Epithelial cell of prostate (primary cell): ENCODE results near the gene WRAP53.
"Not testable (repeated sequence)": the region's sequence is repeated elsewhere in the genome, so short reads cannot be mapped to it uniquely, and the experiment has no call there.

Experiments
- DNase-seq: peaks from one replicate; pipeline ENCODE4 v3.0.0-alpha.2; 2011; ENCODE audit warnings: low read depth, low spot score
- H3K27ac ChIP-seq: fragments of 450-650 bp; 2 replicates; pipeline ENCODE4 v1.5.1; 2017; ENCODE audit warnings: mild to moderate bottlenecking

WRAP53 gene

GRCh38 chr17:7687908-7688807, at the start of gene WRAP53:
TSS of gene WRAP53 (plus strand) at chr17:7688477. CDS start at chr17:7688649, 172 bp downstream.
- H3K27ac ChIP-seq: peak within 1 kb of the TSS; percentile 99
- peak; percentile 92 for DNase-seq

GRCh38 chr17:7640783-7641182, 47.5 kb upstream of the WRAP53 start:
- DNase-seq: no peak

GRCh38 chr17:7641635-7642034, 46.6 kb upstream of the WRAP53 start:
- DNase-seq, H3K27ac ChIP-seq: not testable (repeated sequence)

More at GRCh38 chr17:7640783-7641182, 47.5 kb upstream of the WRAP53 start:
- no peak overlapping the region for H3K27ac ChIP-seq

GRCh38 chr17:7644775-7645174, 43.5 kb upstream of the WRAP53 start:
- DNase-seq: no peak
- H3K27ac ChIP-seq: no peak overlapping the region

GRCh38 chr17:7646457-7646856, 41.8 kb upstream of the WRAP53 start:
- H3K27ac ChIP-seq: no peak overlapping the region
- DNase-seq: no peak

GRCh38 chr17:7647018-7647417, 41.3 kb upstream of the WRAP53 start:
- H3K27ac ChIP-seq: no peak overlapping the region
- no peak for DNase-seq

GRCh38 chr17:7650509-7651096, 37.7 kb upstream of the WRAP53 start, which contains the start of gene ATP1B2:
TSS of gene ATP1B2 (plus strand) at chr17:7650926. CDS start at chr17:7651519, 593 bp downstream.
- DNase-seq: no peak
- H3K27ac ChIP-seq: no peak within 1 kb of the TSS

GRCh38 chr17:7651097-7651664, 37.1 kb upstream of the WRAP53 start:
- no peak overlapping the region for H3K27ac ChIP-seq
- no peak for DNase-seq

GRCh38 chr17:7651665-7652387, 36.5 kb upstream of the WRAP53 start:
- H3K27ac ChIP-seq: no peak overlapping the region
- DNase-seq: no peak

GRCh38 chr17:7652388-7653356, 35.6 kb upstream of the WRAP53 start:
- no peak overlapping the region for H3K27ac ChIP-seq
- DNase-seq: no peak

- no peak overlapping the region for H3K27ac ChIP-seq
- no peak for DNase-seq
Measured at GRCh38 chr17:7654832-7655540, 33.3 kb upstream of the WRAP53 start.

- H3K27ac ChIP-seq: no peak overlapping the region
- DNase-seq: no peak
Measured at GRCh38 chr17:7655541-7655840, 32.8 kb upstream of the WRAP53 start.

GRCh38 chr17:7656958-7657609, 31.2 kb upstream of the WRAP53 start:
- no peak for DNase-seq
- no peak overlapping the region for H3K27ac ChIP-seq

GRCh38 chr17:7667656-7668406, 20.4 kb upstream of the WRAP53 start:
- DNase-seq: no peak
- no peak overlapping the region for H3K27ac ChIP-seq

GRCh38 chr17:7668482-7668881, 19.8 kb upstream of the WRAP53 start:
- no peak for DNase-seq
- H3K27ac ChIP-seq: no peak overlapping the region

GRCh38 chr17:7673239-7673638, 15.0 kb upstream of the WRAP53 start:
- no peak overlapping the region for H3K27ac ChIP-seq
- no peak for DNase-seq

- no peak overlapping the region for H3K27ac ChIP-seq
- no peak for DNase-seq
Measured at GRCh38 chr17:7674934-7675333, 13.3 kb upstream of the WRAP53 start.

GRCh38 chr17:7676533-7676932, 11.7 kb upstream of the WRAP53 start:
- H3K27ac ChIP-seq: no peak overlapping the region
- DNase-seq: no peak
